SK-N-SH (cell line): Measurements from ENCODE around the gene SOX18. TPM values are rescaled to one million over a fixed set of nuclear protein-coding genes. Genes with fewer than 3 reads are reported as not detected.

Source experiments
- CTCF ChIA-PET: fragments of 300-600, 350-600 bp; formaldehyde crosslinking; extraction: SDS; loops from one replicate; lab custom pipeline; 2021; lab: Yijun Ruan, JAX
- POLR2A ChIA-PET: fragments of 350-600 bp; sonication (Branson Sonifier 250); formaldehyde crosslinking; extraction: SDS; loops from one replicate; lab custom pipeline; 2020; ENCODE audit warnings: antibody characterized with exemption, inconsistent platforms; lab: Yijun Ruan, JAX
- DNase-seq: peaks from one replicate; pipeline ENCODE4 v3.0.0; 2012
- H2AFZ ChIP-seq: fragments of 200-600 bp; sonication (generic); 2 replicates; pipeline ENCODE4 v1.8.1; 2016; ENCODE audit warnings: antibody characterized with exemption, mild to moderate bottlenecking, low read depth
- H3F3A ChIP-seq: fragments of 200-600 bp; sonication (generic); replicated peaks from 2 replicates; pipeline ENCODE3; 2016; ENCODE audit warnings: antibody characterized with exemption, mild to moderate bottlenecking; ENCODE audit not compliant: insufficient read depth
- H3K27ac ChIP-seq, 2 experiments: fragments of 200-500 bp in 1 of 2; fragments of 200-600 bp in 1 of 2; sonication (Bioruptor generic) in 1 of 2; sonication (generic), shearing (Covaris generic) in 1 of 2; 2 replicates each; pipeline versions ENCODE4 v1.5.1 to v1.6.1; 2014 to 2016; ENCODE audit warnings: low read depth in 2 of 2, inconsistent platforms in 1 of 2, low read length in 1 of 2, mild to moderate bottlenecking in 1 of 2, mixed read lengths in 1 of 2
- H3K27me3 ChIP-seq: fragments of 200-600 bp; sonication (generic), shearing (Covaris generic); 2 replicates; pipeline ENCODE4 v1.6.1; 2016; ENCODE audit warnings: mixed run types; ENCODE audit not compliant: insufficient read depth
- H3K36me3 ChIP-seq, 2 experiments: fragments of 200-500 bp in 1 of 2; fragments of 200-600 bp in 1 of 2; sonication (Bioruptor generic) in 1 of 2; sonication (generic) in 1 of 2; replicated peaks in 1 of 2; 2 replicates each; pipeline versions ENCODE3 to v1.5.1; 2014 to 2016; ENCODE audit warnings: low read length in 1 of 2, mild to moderate bottlenecking in 1 of 2; ENCODE audit not compliant: insufficient read depth in 2 of 2, control insufficient read depth in 1 of 2
- H3K4me1 ChIP-seq, 2 experiments: fragments of 200-500 bp in 1 of 2; fragments of 200-600 bp in 1 of 2; sonication (Bioruptor generic) in 1 of 2; sonication (generic), shearing (Covaris generic) in 1 of 2; 2 replicates each; pipeline versions ENCODE4 v1.5.1 to v1.6.1; 2014 to 2016; ENCODE audit warnings: low read depth in 1 of 2, low read length in 1 of 2, mixed run types in 1 of 2; ENCODE audit not compliant: insufficient read depth in 2 of 2, control insufficient read depth in 1 of 2
- H3K4me2 ChIP-seq: fragments of 200-600 bp; sonication (generic), shearing (Covaris generic); 2 replicates; pipeline ENCODE4 v1.6.1; 2017; ENCODE audit warnings: mixed run types
- H3K4me3 ChIP-seq, 2 experiments: fragments of 200-500 bp in 1 of 2; fragments of 200-600 bp in 1 of 2; sonication (Bioruptor generic) in 1 of 2; sonication (generic), shearing (Covaris generic) in 1 of 2; 2 replicates each; pipeline versions ENCODE4 v1.5.1 to v1.8.1; 2014 to 2016; ENCODE audit warnings: low read depth in 2 of 2, inconsistent platforms in 1 of 2, low read length in 1 of 2, mild to moderate bottlenecking in 1 of 2, mixed read lengths in 1 of 2, moderate library complexity in 1 of 2
- H3K79me2 ChIP-seq: fragments of 200-600 bp; sonication (generic); 2 replicates; pipeline ENCODE4 v1.8.1; 2017; ENCODE audit warnings: mild to moderate bottlenecking; ENCODE audit not compliant: insufficient read depth
- H3K9ac ChIP-seq: fragments of 200-600 bp; sonication (generic); 2 replicates; pipeline ENCODE4 v1.6.1; 2017; ENCODE audit warnings: mixed run types
- H3K9me2 ChIP-seq: fragments of 200-600 bp; sonication (generic); 2 replicates; pipeline ENCODE4 v1.6.1; 2017; ENCODE audit warnings: mixed run types
- H3K9me3 ChIP-seq: fragments of 200-600 bp; sonication (generic); 2 replicates; pipeline ENCODE4 v1.6.1; 2017; ENCODE audit warnings: mixed run types, mild to moderate bottlenecking, moderate library complexity
- H4K20me1 ChIP-seq: fragments of 200-600 bp; sonication (generic); 2 replicates; pipeline ENCODE4 v1.6.1; 2017; ENCODE audit warnings: mild to moderate bottlenecking, mixed run types; ENCODE audit not compliant: insufficient read depth
- CHD2 ChIP-seq: fragments of 150-350 bp; IDR thresholded peaks from 2 replicates; pipeline ENCODE4 v1.6.1; 2018; ENCODE audit warnings: low read length; ENCODE audit not compliant: partially characterized antibody
- EP300 ChIP-seq, 2 experiments: IDR thresholded peaks; 2 replicates each; pipeline versions ENCODE4 v1.4.0 to v1.6.1; 2012; ENCODE audit warnings: borderline replicate concordance in 1 of 2, low read depth in 1 of 2, low read length in 1 of 2
- FOSL2 ChIP-seq: IDR thresholded peaks from 2 replicates; pipeline ENCODE4 v1.4.0; 2012; ENCODE audit warnings: low read depth, mild to moderate bottlenecking, moderate library complexity, borderline replicate concordance
- GATA2 ChIP-seq: sonication (generic); formaldehyde crosslinking; IDR thresholded peaks from 2 replicates; pipeline ENCODE4 v1.5.0; 2020; ENCODE audit warnings: mild to moderate bottlenecking, missing genetic modification reagents
- JUND ChIP-seq: IDR thresholded peaks from 2 replicates; pipeline ENCODE4 v1.4.0; 2012
- NRF1 ChIP-seq: IDR thresholded peaks from 2 replicates; pipeline ENCODE4 v1.6.1; 2012; ENCODE audit warnings: low read depth, mild to moderate bottlenecking, low read length
- TCF12 ChIP-seq: IDR thresholded peaks from 2 replicates; pipeline ENCODE4 v1.4.0; 2012
- TEAD4 ChIP-seq: IDR thresholded peaks from 2 replicates; pipeline ENCODE4 v1.4.0; 2012; ENCODE audit warnings: mild to moderate bottlenecking, borderline replicate concordance; ENCODE audit not compliant: insufficient read depth
- WGBS: methylation state at CpG from one replicate; pipeline ENCODE4 v1.1.6; 2017; ENCODE audit warnings: low lambda C conversion rate; 5-methylcytosine and 5-hydroxymethylcytosine counted together
- polyA plus RNA-seq, 3 experiments: library from polyadenylated mRNA; depleted of rRNA; stranded (reverse); fragments of >200 nt; gene quantifications; 2 replicates each; pipeline ENCODE4 v1.2.3, GENCODE V29; 2012
- TF ChIP-seq, protein P1 (sequence below): IDR thresholded peaks from 2 replicates; pipeline ENCODE4 v1.6.1; 2012; ENCODE audit warnings: mild to moderate bottlenecking, low read depth, low read length, moderate library complexity
- TF ChIP-seq, protein P2 (sequence below): fragments of 150-350 bp; IDR thresholded peaks from 2 replicates; pipeline ENCODE4 v1.6.1; 2017; ENCODE audit warnings: antibody characterized with exemption, low read length, low read depth, borderline replicate concordance

SOX18 gene
- polyA plus RNA-seq (2012; rRNA removed) = not detected in 2 replicates
- polyA plus RNA-seq (2012; cell fraction: cytosol; rRNA removed) = not detected in 2 replicates
- polyA plus RNA-seq (2012; cell fraction: nucleus; rRNA removed) = 0.07 TPM in 1 of 2 replicates, not detected in the other

DNA sequence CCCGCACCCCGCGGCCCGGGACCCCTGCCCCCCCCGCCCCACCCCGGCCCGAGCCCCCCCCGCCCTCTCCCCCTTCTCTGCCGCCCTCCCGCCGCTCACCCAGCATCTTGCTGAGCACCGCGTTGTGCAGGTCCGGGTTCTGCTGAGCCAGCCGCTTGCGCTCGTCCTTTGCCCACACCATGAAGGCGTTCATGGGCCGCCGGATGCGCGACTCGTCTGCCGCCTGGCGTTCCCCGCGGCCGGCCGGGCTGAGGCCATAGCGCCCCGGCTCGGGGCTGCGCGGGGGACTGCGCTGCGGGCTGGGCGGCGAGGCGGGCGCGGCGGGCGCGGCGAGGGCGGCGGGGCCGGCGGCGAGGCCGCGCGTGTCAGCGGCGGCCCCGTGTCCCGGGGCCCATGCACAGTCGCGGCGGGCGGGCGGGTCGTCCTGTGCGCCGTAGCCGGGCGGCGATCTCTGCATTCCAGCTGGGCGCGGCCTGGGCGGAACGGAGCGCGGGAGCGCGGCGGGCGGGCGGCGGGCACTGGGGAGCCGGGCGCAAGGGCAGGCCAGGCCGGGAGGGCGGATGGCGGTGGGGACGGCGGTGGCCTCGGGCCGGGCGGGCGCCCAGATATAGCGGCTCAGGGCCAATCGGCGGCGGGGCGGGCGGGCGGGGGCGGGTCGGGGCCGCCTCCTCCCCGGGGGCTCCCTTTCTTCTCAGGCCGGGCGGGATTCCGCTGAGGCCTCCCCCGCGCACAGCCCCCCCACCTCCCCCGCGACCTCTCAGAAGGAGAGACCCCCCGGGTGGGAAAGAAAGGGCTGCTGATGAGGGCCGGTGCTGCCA lies at the start of gene SOX18:
TSS of gene SOX18 (minus strand) at position 580 of the 818 bp plus-strand sequence. CDS start at position 457, 123 bp downstream.
- 5% methylated on average over 11 of the region's 111 CpGs for WGBS
- H3K79me2 ChIP-seq = no peaks in the 10 kb centered on the region
- H3F3A ChIP-seq = peaks cover 4% of the 10 kb centered on the region
- ChIA-PET POLR2A (no interaction called here), CTCF (interaction anchor here (0.8 to 7.8 kb wide), 7 partner anchors 8 to 72 kb away, joined by 3 to 85 read pairs (median 3); partner anchors contain the start of gene PRPF6)
- TF ChIP-seq CHD2 = no peak
- no peak for TF ChIP-seq TEAD4
- TF ChIP-seq GATA2 (CRISPR knock-in tag) = no peak
- TF ChIP-seq NRF1 = no peak
- no peak for TF ChIP-seq FOSL2
- no peak for TF ChIP-seq TCF12
- TF ChIP-seq JUND = no peak
- TF ChIP-seq, protein P1, sequence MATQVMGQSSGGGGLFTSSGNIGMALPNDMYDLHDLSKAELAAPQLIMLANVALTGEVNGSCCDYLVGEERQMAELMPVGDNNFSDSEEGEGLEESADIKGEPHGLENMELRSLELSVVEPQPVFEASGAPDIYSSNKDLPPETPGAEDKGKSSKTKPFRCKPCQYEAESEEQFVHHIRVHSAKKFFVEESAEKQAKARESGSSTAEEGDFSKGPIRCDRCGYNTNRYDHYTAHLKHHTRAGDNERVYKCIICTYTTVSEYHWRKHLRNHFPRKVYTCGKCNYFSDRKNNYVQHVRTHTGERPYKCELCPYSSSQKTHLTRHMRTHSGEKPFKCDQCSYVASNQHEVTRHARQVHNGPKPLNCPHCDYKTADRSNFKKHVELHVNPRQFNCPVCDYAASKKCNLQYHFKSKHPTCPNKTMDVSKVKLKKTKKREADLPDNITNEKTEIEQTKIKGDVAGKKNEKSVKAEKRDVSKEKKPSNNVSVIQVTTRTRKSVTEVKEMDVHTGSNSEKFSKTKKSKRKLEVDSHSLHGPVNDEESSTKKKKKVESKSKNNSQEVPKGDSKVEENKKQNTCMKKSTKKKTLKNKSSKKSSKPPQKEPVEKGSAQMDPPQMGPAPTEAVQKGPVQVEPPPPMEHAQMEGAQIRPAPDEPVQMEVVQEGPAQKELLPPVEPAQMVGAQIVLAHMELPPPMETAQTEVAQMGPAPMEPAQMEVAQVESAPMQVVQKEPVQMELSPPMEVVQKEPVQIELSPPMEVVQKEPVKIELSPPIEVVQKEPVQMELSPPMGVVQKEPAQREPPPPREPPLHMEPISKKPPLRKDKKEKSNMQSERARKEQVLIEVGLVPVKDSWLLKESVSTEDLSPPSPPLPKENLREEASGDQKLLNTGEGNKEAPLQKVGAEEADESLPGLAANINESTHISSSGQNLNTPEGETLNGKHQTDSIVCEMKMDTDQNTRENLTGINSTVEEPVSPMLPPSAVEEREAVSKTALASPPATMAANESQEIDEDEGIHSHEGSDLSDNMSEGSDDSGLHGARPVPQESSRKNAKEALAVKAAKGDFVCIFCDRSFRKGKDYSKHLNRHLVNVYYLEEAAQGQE = no peak
- no peak for TF ChIP-seq EP300 (IDR thresholded peaks at IDR 0.05; ENCODE audit: borderline replicate concordance in 1 of 2, low read depth in 1 of 2, low read length in 1 of 2)
- H3K9ac ChIP-seq = no peak within 1 kb of the TSS
- no peaks in the 10 kb centered on the region for H3K9me3 ChIP-seq
- H3K9me2 ChIP-seq = no peaks in the 10 kb centered on the region
- no peaks in the 10 kb centered on the region for H3K36me3 ChIP-seq
- H3K27ac ChIP-seq = no peak within 1 kb of the TSS
- peak within 1 kb of the TSS in 1 of 2 experiments; percentile 21; a peak in 1 of 4 replicates for H3K4me3 ChIP-seq
- DNase-seq = peak; percentile 83
- peaks cover 0 to 4% of the 10 kb centered on the region in 2 experiments; a peak in 1 of 4 replicates for H3K4me1 ChIP-seq
- H2AFZ ChIP-seq = no peak within 1 kb of the TSS
- H4K20me1 ChIP-seq = no peaks in the 10 kb centered on the region
- H3K4me2 ChIP-seq = no peak within 1 kb of the TSS
- H3K27me3 ChIP-seq = peaks cover 32% of the 10 kb centered on the region

DNA sequence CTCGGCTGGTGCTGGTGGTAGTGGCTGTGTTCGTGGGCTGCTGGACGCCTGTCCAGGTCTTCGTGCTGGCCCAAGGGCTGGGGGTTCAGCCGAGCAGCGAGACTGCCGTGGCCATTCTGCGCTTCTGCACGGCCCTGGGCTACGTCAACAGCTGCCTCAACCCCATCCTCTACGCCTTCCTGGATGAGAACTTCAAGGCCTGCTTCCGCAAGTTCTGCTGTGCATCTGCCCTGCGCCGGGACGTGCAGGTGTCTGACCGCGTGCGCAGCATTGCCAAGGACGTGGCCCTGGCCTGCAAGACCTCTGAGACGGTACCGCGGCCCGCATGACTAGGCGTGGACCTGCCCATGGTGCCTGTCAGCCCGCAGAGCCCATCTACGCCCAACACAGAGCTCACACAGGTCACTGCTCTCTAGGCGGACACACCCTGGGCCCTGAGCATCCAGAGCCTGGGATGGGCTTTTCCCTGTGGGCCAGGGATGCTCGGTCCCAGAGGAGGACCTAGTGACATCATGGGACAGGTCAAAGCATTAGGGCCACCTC lies 49.1 kb upstream of the SOX18 start:
- no peak for DNase-seq
- H3K9me3 ChIP-seq = no peaks in the 10 kb centered on the region
- no peak overlapping the region for H3K27ac ChIP-seq
- no peaks in the 10 kb centered on the region for H3K79me2 ChIP-seq
- no peak overlapping the region for H3K4me2 ChIP-seq
- no peak overlapping the region for H2AFZ ChIP-seq
- H3K36me3 ChIP-seq = no peaks in the 10 kb centered on the region
- ChIA-PET POLR2A (no interaction called here), CTCF (interaction anchor here (0.9 to 2.3 kb wide), 4 partner anchors 14 to 40 kb away, joined by 3 to 16 read pairs (median 4); partner anchors contain the start of gene LKAAEAR1)
- WGBS = 89% methylated on average over 12 of the region's 28 CpGs
- no peaks in the 10 kb centered on the region; the same call in 1 of the 2 replicates for H3K27me3 ChIP-seq
- no peak overlapping the region for H3K4me3 ChIP-seq
- H3F3A ChIP-seq = no peaks in the 10 kb centered on the region
- TF ChIP-seq, protein P2, sequence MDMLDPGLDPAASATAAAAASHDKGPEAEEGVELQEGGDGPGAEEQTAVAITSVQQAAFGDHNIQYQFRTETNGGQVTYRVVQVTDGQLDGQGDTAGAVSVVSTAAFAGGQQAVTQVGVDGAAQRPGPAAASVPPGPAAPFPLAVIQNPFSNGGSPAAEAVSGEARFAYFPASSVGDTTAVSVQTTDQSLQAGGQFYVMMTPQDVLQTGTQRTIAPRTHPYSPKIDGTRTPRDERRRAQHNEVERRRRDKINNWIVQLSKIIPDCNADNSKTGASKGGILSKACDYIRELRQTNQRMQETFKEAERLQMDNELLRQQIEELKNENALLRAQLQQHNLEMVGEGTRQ = no peak
- TF ChIP-seq, all 33 proteins: peak for 0
- Histone ChIP-seq H3K9ac (no peak overlapping the region), H3K4me1 (peaks cover 0 to 2% of the 10 kb centered on the region in 2 experiments; a peak in 1 of 4 replicates), H3K9me2 (no peaks in the 10 kb centered on the region), H4K20me1 (no peaks in the 10 kb centered on the region)
